ENCODE data around the gene NDUFV2.

The NDUFV2 gene

DNA sequence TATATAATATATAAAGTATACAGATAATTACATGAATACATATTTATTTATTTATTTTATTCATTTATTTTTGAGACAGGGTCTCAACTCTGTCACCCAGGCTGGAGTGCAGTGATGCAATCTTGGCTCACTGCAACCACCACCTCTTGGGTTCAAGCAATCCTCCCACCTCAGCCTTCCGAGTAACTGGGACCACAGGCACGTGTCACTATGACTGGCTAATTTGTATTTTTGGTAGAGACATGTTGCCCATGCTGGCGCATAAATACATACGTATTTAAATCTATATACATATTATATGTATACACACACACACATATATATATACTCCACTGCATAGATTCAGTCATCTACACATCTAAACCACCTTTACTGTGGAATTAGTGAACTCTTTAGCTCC is 20.6 kb upstream of the NDUFV2 start:
- no peak overlapping the region for H3K9ac ChIP-seq (ENCODE audit: low read length)
- no peaks in the 10 kb centered on the region for H3K36me3 ChIP-seq (ENCODE audit: low read length)
- no peaks in the 10 kb centered on the region for H3K9me3 ChIP-seq (ENCODE audit: insufficient read depth, low read length)
- H3K4me2 ChIP-seq (ENCODE audit: low read depth, low read length, poor library complexity, severe bottlenecking), result no peak overlapping the region
- no peaks in the 10 kb centered on the region for H3K9me2 ChIP-seq (replicated peaks; ENCODE audit: insufficient read depth, low read length)
- H4K20me1 ChIP-seq (ENCODE audit: low read depth, low read length), result no peaks in the 10 kb centered on the region
- H3K4me3 ChIP-seq (ENCODE audit: insufficient read depth, low read length, poor library complexity, severe bottlenecking), result no peak overlapping the region
- no peaks in the 10 kb centered on the region for H3K27me3 ChIP-seq (ENCODE audit: low read length)
- TF ChIP-seq, protein P1, sequence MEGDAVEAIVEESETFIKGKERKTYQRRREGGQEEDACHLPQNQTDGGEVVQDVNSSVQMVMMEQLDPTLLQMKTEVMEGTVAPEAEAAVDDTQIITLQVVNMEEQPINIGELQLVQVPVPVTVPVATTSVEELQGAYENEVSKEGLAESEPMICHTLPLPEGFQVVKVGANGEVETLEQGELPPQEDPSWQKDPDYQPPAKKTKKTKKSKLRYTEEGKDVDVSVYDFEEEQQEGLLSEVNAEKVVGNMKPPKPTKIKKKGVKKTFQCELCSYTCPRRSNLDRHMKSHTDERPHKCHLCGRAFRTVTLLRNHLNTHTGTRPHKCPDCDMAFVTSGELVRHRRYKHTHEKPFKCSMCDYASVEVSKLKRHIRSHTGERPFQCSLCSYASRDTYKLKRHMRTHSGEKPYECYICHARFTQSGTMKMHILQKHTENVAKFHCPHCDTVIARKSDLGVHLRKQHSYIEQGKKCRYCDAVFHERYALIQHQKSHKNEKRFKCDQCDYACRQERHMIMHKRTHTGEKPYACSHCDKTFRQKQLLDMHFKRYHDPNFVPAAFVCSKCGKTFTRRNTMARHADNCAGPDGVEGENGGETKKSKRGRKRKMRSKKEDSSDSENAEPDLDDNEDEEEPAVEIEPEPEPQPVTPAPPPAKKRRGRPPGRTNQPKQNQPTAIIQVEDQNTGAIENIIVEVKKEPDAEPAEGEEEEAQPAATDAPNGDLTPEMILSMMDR (IDR thresholded peaks at IDR 0.05; ENCODE audit: insufficient read depth, low read length, poor library complexity, severe bottlenecking), result no peak
- TF ChIP-seq EZH2phosphoT487 (conservative IDR thresholded peaks at IDR 0.05; ENCODE audit: low read length), result no peak
- H2AFZ ChIP-seq (ENCODE audit: low read depth, low read length, severe bottlenecking), result no peak overlapping the region
- no peak overlapping the region for H3K27ac ChIP-seq (ENCODE audit: low read depth, low read length)
- no peaks in the 10 kb centered on the region for H3K79me2 ChIP-seq (ENCODE audit: insufficient read depth, low read length)
- H3F3A ChIP-seq (ENCODE audit: insufficient read depth), result no peaks in the 10 kb centered on the region

DNA sequence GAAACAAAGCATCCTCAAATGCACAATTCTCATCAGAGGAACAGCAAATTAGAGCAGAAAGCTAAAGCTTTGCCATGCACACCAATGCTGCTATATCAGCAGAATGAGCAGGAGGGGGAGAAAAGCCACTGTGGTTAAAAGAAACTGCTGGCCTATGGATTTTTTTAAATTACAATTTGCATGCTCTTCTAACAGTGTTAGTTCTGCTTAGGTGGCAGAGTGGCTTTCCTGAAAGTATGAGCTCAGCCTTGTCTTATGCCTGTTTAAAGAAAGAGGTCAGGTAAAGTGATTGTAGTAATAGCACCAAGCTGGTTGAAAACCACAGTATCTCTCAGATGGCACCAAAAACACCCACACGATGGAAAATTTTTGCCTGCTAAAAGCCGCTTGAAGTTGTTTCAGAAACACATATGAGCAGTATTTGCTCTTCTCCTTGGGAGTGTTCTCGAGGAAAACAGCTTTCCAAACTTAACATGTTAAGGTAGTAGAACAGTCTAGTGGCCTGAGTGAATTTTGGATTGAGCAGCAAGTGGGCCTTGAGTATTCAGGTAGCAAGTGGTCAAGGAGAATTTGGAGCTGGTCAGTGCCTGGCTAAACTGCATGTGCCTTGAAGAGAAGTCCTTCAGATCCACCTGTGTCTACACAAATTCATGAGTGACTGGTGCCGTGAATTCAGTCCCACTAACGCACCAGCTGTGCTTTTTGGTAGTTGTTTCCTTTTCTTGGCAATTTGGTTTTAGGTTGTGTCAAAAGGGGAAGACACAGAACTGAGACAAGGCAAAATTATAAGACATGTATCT is 19.6 kb upstream of the NDUFV2 start:
- Histone ChIP-seq H3K36me3 (ENCODE audit: low read length) (no peaks in the 10 kb centered on the region), H3K27ac (ENCODE audit: low read depth, low read length) (no peak overlapping the region), H3K27me3 (ENCODE audit: low read length) (no peaks in the 10 kb centered on the region), H3F3A (ENCODE audit: insufficient read depth) (no peaks in the 10 kb centered on the region), H3K4me3 (ENCODE audit: insufficient read depth, low read length, poor library complexity, severe bottlenecking) (no peak overlapping the region), H3K4me2 (ENCODE audit: low read depth, low read length, poor library complexity, severe bottlenecking) (no peak overlapping the region), H4K20me1 (ENCODE audit: low read depth, low read length) (no peaks in the 10 kb centered on the region), H3K9me3 (ENCODE audit: insufficient read depth, low read length) (no peaks in the 10 kb centered on the region), H2AFZ (ENCODE audit: low read depth, low read length, severe bottlenecking) (no peak overlapping the region), H3K79me2 (ENCODE audit: insufficient read depth, low read length) (no peaks in the 10 kb centered on the region), H3K9ac (ENCODE audit: low read length) (no peak overlapping the region), H3K9me2 (replicated peaks; ENCODE audit: insufficient read depth, low read length) (no peaks in the 10 kb centered on the region)
- TF ChIP-seq EZH2phosphoT487 (conservative IDR thresholded peaks at IDR 0.05; ENCODE audit: low read length), result no peak
- TF ChIP-seq, protein P1 (IDR thresholded peaks at IDR 0.05; ENCODE audit: insufficient read depth, low read length, poor library complexity, severe bottlenecking), result no peak

DNA sequence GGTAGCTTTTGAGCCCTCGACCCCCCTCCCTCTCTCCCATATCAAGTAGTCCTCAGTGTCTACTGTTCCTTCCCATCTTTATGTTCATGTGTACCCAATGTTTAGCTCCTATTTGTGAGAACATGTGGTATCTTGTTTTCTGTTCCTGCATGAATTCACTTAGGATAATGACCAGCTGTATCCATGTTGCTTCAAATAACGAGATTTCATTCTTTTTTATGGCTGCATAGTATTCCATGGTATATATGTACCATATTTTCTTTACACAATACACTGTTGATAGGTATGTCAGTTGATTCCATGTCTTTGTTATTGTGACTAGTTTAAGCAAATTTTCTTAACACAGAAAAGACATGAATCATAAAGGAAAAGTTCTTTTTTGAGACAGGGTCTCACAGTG is 16.5 kb upstream of the NDUFV2 start:
- Histone ChIP-seq H3K4me2 (ENCODE audit: low read depth, low read length, poor library complexity, severe bottlenecking) (no peak overlapping the region), H3K4me3 (ENCODE audit: insufficient read depth, low read length, poor library complexity, severe bottlenecking) (no peak overlapping the region), H3K36me3 (ENCODE audit: low read length) (no peaks in the 10 kb centered on the region), H3K27ac (ENCODE audit: low read depth, low read length) (no peak overlapping the region), H4K20me1 (ENCODE audit: low read depth, low read length) (no peaks in the 10 kb centered on the region), H3F3A (ENCODE audit: insufficient read depth) (no peaks in the 10 kb centered on the region), H3K27me3 (ENCODE audit: low read length) (no peaks in the 10 kb centered on the region), H3K79me2 (ENCODE audit: insufficient read depth, low read length) (no peaks in the 10 kb centered on the region), H2AFZ (ENCODE audit: low read depth, low read length, severe bottlenecking) (no peak overlapping the region), H3K9me2 (replicated peaks; ENCODE audit: insufficient read depth, low read length) (no peaks in the 10 kb centered on the region), H3K9ac (ENCODE audit: low read length) (no peak overlapping the region), H3K9me3 (ENCODE audit: insufficient read depth, low read length) (no peaks in the 10 kb centered on the region)
- TF ChIP-seq, protein P1 (IDR thresholded peaks at IDR 0.05; ENCODE audit: insufficient read depth, low read length, poor library complexity, severe bottlenecking), result no peak
- no peak for TF ChIP-seq EZH2phosphoT487 (conservative IDR thresholded peaks at IDR 0.05; ENCODE audit: low read length)

All from SU-DHL-6 (cell line).